ENCODE results near the gene EFNA3.

EFNA3 gene

DNA sequence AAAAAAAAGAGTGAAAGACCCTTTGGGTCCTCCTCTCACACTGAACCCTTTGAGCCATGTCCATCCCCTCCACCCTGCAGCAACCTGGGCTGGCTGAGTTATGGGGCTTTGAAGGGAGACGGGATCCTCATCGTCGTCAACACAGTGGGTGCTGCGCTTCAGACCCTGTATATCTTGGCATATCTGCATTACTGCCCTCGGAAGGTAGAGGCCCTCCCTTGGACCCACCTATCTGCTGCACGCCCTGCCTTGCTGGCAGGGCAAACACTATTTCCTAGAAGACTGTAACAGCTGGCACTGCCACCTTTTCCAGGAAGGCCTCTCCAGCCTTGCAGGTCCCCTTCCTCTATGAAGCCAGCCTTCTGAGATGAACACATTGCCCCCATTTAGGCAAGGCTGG lies 58.1 kb downstream of the EFNA3 start:
- FAIRE-seq = no peak

All from A204.1 (cell line).